Measurements from ENCODE around the gene CCSER2. TPM values are rescaled to one million over a fixed set of nuclear protein-coding genes. Genes with fewer than 3 reads are reported as not detected.
"Not testable (repeated sequence)": the region's sequence is repeated elsewhere in the genome, so short reads cannot be mapped to it uniquely, and the experiment has no call there.

Gene CCSER2
- total RNA-seq, 4 donors from 2014 or later = 43.9 to 71.9 (median 51.4) TPM

DNA sequence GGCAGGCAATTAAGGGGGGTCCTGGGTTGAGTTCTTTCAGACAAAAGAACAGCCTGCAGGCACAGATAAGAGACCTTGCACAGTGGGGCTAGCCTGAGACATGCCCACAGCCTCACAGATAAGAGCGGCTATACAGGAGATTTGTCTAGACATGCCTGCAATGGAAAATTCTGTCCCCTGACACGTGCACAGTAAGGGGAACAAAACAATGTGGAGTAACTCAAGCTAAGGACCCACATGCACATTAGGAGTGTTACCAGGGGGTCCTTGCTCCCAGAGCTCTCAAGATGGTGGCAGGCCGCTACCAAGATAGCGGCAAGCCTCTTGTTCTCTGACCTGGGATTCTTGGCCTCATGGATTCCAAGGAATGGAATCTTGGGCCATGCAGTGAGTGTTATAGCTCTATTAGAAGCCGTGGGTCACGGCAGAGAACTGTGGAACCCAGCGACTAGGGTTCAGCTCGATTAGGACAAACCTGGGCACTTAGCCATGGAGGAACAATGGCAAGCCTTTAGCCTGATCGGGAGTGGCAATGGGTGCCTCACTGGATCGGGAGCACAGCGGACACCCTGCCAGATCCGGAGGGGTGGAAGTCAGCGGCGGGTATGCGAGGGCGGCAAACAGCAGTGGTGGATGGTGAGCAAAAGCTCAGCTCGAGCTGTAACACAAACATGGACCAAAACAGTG, 196.9 kb downstream of the CCSER2 start:
- DNase-seq (ENCODE audit: low spot score in 2 of 2) = no peak

GRCh38 chr10:84525807-84526182, 197.4 kb downstream of the CCSER2 start:
- not testable (repeated sequence) for H3K4me3 ChIP-seq; H3K4me1 ChIP-seq; H3K27me3 ChIP-seq; H3K36me3 ChIP-seq; DNase-seq (ENCODE audit: low spot score in 2 of 2)
- peak overlapping the region in 1 of 4 donors; percentile 50 for H3K27ac ChIP-seq
- H3K9me3 ChIP-seq = peaks cover 0 to 16% (median 0%) of the 10 kb centered on the region in 4 donors
- 73 to 95% methylated on average over 7 of the region's 7 CpGs for WGBS, 2 donors

More for the DNA sequence above, 196.9 kb downstream of the CCSER2 start:
- Histone ChIP-seq H3K4me3 (no peak overlapping the region), H3K27me3 (no peaks in the 10 kb centered on the region), H3K9me3 (peaks cover 0 to 16% (median 0%) of the 10 kb centered on the region in 4 donors), H3K4me1 (no peaks in the 10 kb centered on the region), H3K36me3 (no peaks in the 10 kb centered on the region), H3K27ac (peak overlapping the region in 1 of 4 donors; percentile 50)
- WGBS, 2 donors = 58 to 80% methylated on average over 17 of the region's 17 CpGs
- TF ChIP-seq, protein P1, sequence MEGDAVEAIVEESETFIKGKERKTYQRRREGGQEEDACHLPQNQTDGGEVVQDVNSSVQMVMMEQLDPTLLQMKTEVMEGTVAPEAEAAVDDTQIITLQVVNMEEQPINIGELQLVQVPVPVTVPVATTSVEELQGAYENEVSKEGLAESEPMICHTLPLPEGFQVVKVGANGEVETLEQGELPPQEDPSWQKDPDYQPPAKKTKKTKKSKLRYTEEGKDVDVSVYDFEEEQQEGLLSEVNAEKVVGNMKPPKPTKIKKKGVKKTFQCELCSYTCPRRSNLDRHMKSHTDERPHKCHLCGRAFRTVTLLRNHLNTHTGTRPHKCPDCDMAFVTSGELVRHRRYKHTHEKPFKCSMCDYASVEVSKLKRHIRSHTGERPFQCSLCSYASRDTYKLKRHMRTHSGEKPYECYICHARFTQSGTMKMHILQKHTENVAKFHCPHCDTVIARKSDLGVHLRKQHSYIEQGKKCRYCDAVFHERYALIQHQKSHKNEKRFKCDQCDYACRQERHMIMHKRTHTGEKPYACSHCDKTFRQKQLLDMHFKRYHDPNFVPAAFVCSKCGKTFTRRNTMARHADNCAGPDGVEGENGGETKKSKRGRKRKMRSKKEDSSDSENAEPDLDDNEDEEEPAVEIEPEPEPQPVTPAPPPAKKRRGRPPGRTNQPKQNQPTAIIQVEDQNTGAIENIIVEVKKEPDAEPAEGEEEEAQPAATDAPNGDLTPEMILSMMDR (IDR thresholded peaks at IDR 0.05) = no peak
- TF ChIP-seq POLR2A (IDR thresholded peaks at IDR 0.05) (no peak), EP300 (IDR thresholded peaks at IDR 0.05) (no peak)

GRCh38 chr10:84527386-84527785, 199.0 kb downstream of the CCSER2 start:
- H3K27ac ChIP-seq; H3K27me3 ChIP-seq; H3K4me1 ChIP-seq; H3K36me3 ChIP-seq; DNase-seq (ENCODE audit: low spot score in 2 of 2); H3K4me3 ChIP-seq: not testable (repeated sequence)
- 76 to 77% methylated on average over 5 of the region's 5 CpGs for WGBS, 2 donors
- H3K9me3 ChIP-seq = peaks cover 0 to 16% (median 0%) of the 10 kb centered on the region in 4 donors

GRCh38 chr10:84528526-84528925, 200.1 kb downstream of the CCSER2 start:
- H3K9me3 ChIP-seq = peaks cover 0 to 16% (median 0%) of the 10 kb centered on the region in 4 donors
- 81 to 85% methylated on average over 5 of the region's 5 CpGs for WGBS, 2 donors
- not testable (repeated sequence) for H3K27ac ChIP-seq; H3K4me3 ChIP-seq; H3K4me1 ChIP-seq; DNase-seq (ENCODE audit: low spot score in 2 of 2); H3K27me3 ChIP-seq; H3K36me3 ChIP-seq

DNA sequence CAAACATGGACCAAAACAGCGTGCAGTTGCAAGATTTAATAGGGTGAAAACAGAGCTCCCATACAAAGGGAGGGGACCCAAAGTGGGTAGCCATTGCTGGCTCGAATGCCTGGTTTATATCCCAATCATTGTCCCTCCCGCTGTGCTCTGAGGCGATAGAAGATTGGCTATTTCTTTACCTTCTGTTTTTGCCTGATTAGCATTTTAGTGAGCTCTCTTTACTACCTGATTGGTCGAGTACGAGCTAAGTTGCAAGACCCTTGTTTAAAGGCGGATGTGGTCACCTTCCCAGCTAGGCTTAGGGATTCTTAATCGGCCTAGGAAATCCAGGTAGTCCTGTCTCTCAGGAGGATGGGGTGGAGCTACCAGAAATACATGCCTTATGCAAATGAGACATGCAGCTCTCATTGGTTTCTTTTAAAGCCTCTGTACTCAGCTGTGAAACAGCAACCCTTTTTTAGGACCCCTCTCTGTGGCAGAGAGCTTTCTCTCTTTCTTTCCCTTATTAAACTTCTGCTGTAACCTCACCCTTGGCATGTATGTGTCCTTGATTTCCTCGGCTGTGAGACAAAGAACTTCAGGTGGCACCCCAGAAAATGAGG, 202.4 kb downstream of the CCSER2 start:
- TF ChIP-seq, protein P1 (IDR thresholded peaks at IDR 0.05) = no peak
- TF ChIP-seq EP300 (IDR thresholded peaks at IDR 0.05) (no peak), POLR2A (IDR thresholded peaks at IDR 0.05) (no peak)
- no peak for DNase-seq (ENCODE audit: low spot score in 2 of 2)
- peaks cover 0 to 8% (median 0%) of the 10 kb centered on the region in 4 donors for H3K9me3 ChIP-seq
- H3K36me3 ChIP-seq = no peaks in the 10 kb centered on the region
- H3K27me3 ChIP-seq = no peaks in the 10 kb centered on the region
- H3K27ac ChIP-seq = no peak overlapping the region
- 90 to 94% methylated on average over 9 of the region's 9 CpGs for WGBS, 2 donors
- H3K4me3 ChIP-seq = no peak overlapping the region
- H3K4me1 ChIP-seq = no peaks in the 10 kb centered on the region

DNA sequence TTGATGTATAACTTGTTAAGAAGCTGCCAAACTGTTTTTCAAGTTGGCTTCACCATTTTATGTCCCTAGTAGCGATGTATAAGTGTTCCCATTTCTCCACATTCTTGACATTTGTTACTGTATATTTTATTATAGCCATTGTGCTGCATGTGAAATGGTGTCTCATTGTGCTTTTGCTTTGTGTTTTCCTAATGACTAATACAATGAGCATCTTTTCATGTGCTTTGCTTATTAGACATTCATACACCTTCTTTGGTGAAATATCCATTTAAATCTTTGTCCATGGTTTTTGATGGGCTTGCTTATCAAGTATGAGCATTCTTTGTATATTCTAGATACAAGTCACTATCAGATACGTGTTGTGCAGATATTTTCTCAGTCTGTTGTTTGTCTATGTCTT, 203.0 kb downstream of the CCSER2 start:
- WGBS, 2 donors = 88 to 92% methylated on average over 2 of the region's 2 CpGs
- no peak overlapping the region for H3K4me3 ChIP-seq
- no peak overlapping the region for H3K27ac ChIP-seq
- no peaks in the 10 kb centered on the region for H3K27me3 ChIP-seq
- H3K4me1 ChIP-seq = no peaks in the 10 kb centered on the region
- no peaks in the 10 kb centered on the region for H3K36me3 ChIP-seq
- no peak for DNase-seq (ENCODE audit: low spot score in 2 of 2)
- TF ChIP-seq, protein P1 (IDR thresholded peaks at IDR 0.05) = no peak
- TF ChIP-seq POLR2A (IDR thresholded peaks at IDR 0.05) (no peak), EP300 (IDR thresholded peaks at IDR 0.05) (no peak)
- peaks cover 0 to 2% (median 0%) of the 10 kb centered on the region in 4 donors for H3K9me3 ChIP-seq

All from tibial nerve (tissue), 4 donors.